Measurements from ENCODE around the gene SPATA13. TPM values are rescaled to one million over a fixed set of nuclear protein-coding genes. Genes with fewer than 3 reads are reported as not detected.
"Not testable (repeated sequence)": the region's sequence is repeated elsewhere in the genome, so short reads cannot be mapped to it uniquely, and the experiment has no call there.

Gene SPATA13
- total RNA-seq, 1 donor from 2014 or later, result 20.1 TPM

- DNase-seq (ENCODE audit: extremely low spot score in 2 of 2), result no peak
- Histone ChIP-seq H3K27ac (no peak overlapping the region), H3K4me1 (no peaks in the 10 kb centered on the region), H3K4me3 (no peak overlapping the region), H3K9me3 (no peaks in the 10 kb centered on the region), H3K36me3 (no peaks in the 10 kb centered on the region), H3K27me3 (no peaks in the 10 kb centered on the region)
- TF ChIP-seq POLR2AphosphoS5 (IDR thresholded peaks at IDR 0.05; ENCODE audit: insufficient read depth in 1 of 2, low read depth in 1 of 2), result no peak
- no peak for TF ChIP-seq POLR2A (IDR thresholded peaks at IDR 0.05)
- TF ChIP-seq CTCF (IDR thresholded peaks at IDR 0.05), result no peak
- intact Hi-C loops (cut with DNase I), result no loop called here
Observed at GRCh38 chr13:24339937-24340607, 179.6 kb downstream of the SPATA13 start.

GRCh38 chr13:24340608-24340955 lies 180.1 kb downstream of the SPATA13 start:
- H3K4me1 ChIP-seq, result no peaks in the 10 kb centered on the region
- no peaks in the 10 kb centered on the region for H3K9me3 ChIP-seq
- H3K27me3 ChIP-seq, result no peaks in the 10 kb centered on the region
- TF ChIP-seq POLR2AphosphoS5 (IDR thresholded peaks at IDR 0.05; ENCODE audit: insufficient read depth in 1 of 2, low read depth in 1 of 2) (no peak), POLR2A (IDR thresholded peaks at IDR 0.05) (no peak), CTCF (IDR thresholded peaks at IDR 0.05) (no peak)
- no peaks in the 10 kb centered on the region for H3K36me3 ChIP-seq
- H3K27ac ChIP-seq, result no peak overlapping the region
- no peak for DNase-seq (ENCODE audit: extremely low spot score in 2 of 2)
- H3K4me3 ChIP-seq, result no peak overlapping the region
- intact Hi-C loops (cut with DNase I), result no loop called here

- Histone ChIP-seq H3K27ac (no peak overlapping the region), H3K4me1 (no peaks in the 10 kb centered on the region), H3K9me3 (no peaks in the 10 kb centered on the region), H3K4me3 (no peak overlapping the region), H3K36me3 (no peaks in the 10 kb centered on the region), H3K27me3 (no peaks in the 10 kb centered on the region)
- intact Hi-C loops (cut with DNase I), result no loop called here
- DNase-seq (ENCODE audit: extremely low spot score in 2 of 2), result no peak
- TF ChIP-seq POLR2A (IDR thresholded peaks at IDR 0.05), result no peak
- TF ChIP-seq POLR2AphosphoS5 (IDR thresholded peaks at IDR 0.05; ENCODE audit: insufficient read depth in 1 of 2, low read depth in 1 of 2), result no peak
- no peak for TF ChIP-seq CTCF (IDR thresholded peaks at IDR 0.05)
Observed at GRCh38 chr13:24341439-24341838, 180.9 kb downstream of the SPATA13 start.

- Histone ChIP-seq H3K36me3 (no peaks in the 10 kb centered on the region), H3K4me3 (no peak overlapping the region), H3K27me3 (no peaks in the 10 kb centered on the region), H3K9me3 (no peaks in the 10 kb centered on the region), H3K27ac (no peak overlapping the region), H3K4me1 (no peaks in the 10 kb centered on the region)
- no peak for DNase-seq (ENCODE audit: extremely low spot score in 2 of 2)
- TF ChIP-seq POLR2A (IDR thresholded peaks at IDR 0.05) (no peak), POLR2AphosphoS5 (IDR thresholded peaks at IDR 0.05; ENCODE audit: insufficient read depth in 1 of 2, low read depth in 1 of 2) (no peak), CTCF (IDR thresholded peaks at IDR 0.05) (no peak)
- intact Hi-C loops (cut with DNase I), result no loop called here
Observed at GRCh38 chr13:24348385-24348784, 187.9 kb downstream of the SPATA13 start.

- Histone ChIP-seq H3K4me3 (no peak overlapping the region), H3K9me3 (no peaks in the 10 kb centered on the region), H3K36me3 (no peaks in the 10 kb centered on the region), H3K27me3 (no peaks in the 10 kb centered on the region), H3K27ac (no peak overlapping the region), H3K4me1 (no peaks in the 10 kb centered on the region)
- no peak for DNase-seq (ENCODE audit: extremely low spot score in 2 of 2)
- TF ChIP-seq CTCF (IDR thresholded peaks at IDR 0.05), result no peak
- no peak for TF ChIP-seq POLR2A (IDR thresholded peaks at IDR 0.05)
- TF ChIP-seq POLR2AphosphoS5 (IDR thresholded peaks at IDR 0.05; ENCODE audit: insufficient read depth in 1 of 2, low read depth in 1 of 2), result no peak
- intact Hi-C loops (cut with DNase I), result no loop called here
Observed at GRCh38 chr13:24348797-24349515, 188.4 kb downstream of the SPATA13 start.

- H3K4me1 ChIP-seq; H3K27me3 ChIP-seq; intact Hi-C loops (cut with DNase I); H3K4me3 ChIP-seq; DNase-seq (ENCODE audit: extremely low spot score in 2 of 2); H3K36me3 ChIP-seq; H3K9me3 ChIP-seq; H3K27ac ChIP-seq: not testable (repeated sequence)
Observed at GRCh38 chr13:24349778-24350664, 189.5 kb downstream of the SPATA13 start.

Measured in vagina (tissue), 2 donors.